IMR-90 (cell line): Measurements from ENCODE around the gene LUC7L. TPM values are rescaled to one million over a fixed set of nuclear protein-coding genes. Genes with fewer than 3 reads are reported as not detected.

Experiments used
- ATAC-seq: fragments of 200-7000 bp; cut with Tn5 transposase; 2 replicates; pipeline ENCODE4 v1.9.1; 2020; ENCODE audit warnings: low read depth, mild to moderate bottlenecking, moderate library complexity
- BruUV-seq: library from RNA; stranded (reverse); fragments of 400-500 nt; replicated peaks from 2 replicates; lab custom pipeline; 2021; lab: Mats Ljungman, UMichigan
- CTCF ChIA-PET: fragments of 300-600 bp; formaldehyde crosslinking; extraction: SDS; loops from one replicate; lab custom pipeline; 2021; ENCODE audit warnings: antibody characterized with exemption; lab: Yijun Ruan, JAX
- POLR2A ChIA-PET: fragments of 300-600 bp; sonication (Branson Sonifier 250); formaldehyde crosslinking; loops from one replicate; lab custom pipeline; 2022; ENCODE audit warnings: antibody characterized with exemption; ENCODE audit not compliant: unreplicated experiment; lab: Charles Lee
- DNase-seq: peaks from one replicate; pipeline ENCODE4 v3.0.0; 2013
- H2AFZ ChIP-seq: replicated peaks from 2 replicates; pipeline ENCODE3; 2013; ENCODE audit warnings: low read length, mild to moderate bottlenecking; ENCODE audit not compliant: poor library complexity
- H2AK5ac ChIP-seq: 2 replicates; pipeline ENCODE4 v1.6.1; 2013; ENCODE audit warnings: low read depth, low read length, inconsistent platforms
- H2AK9ac ChIP-seq: replicated peaks from 2 replicates; pipeline ENCODE3; 2013; ENCODE audit warnings: mild to moderate bottlenecking, low read depth, low read length, moderate library complexity; ENCODE audit not compliant: poor library complexity
- H2BK120ac ChIP-seq: 2 replicates; pipeline ENCODE4 v1.6.1; 2013; ENCODE audit warnings: low read depth, low read length, inconsistent platforms
- H2BK15ac ChIP-seq: 3 replicates; pipeline ENCODE4 v1.6.1; 2013; ENCODE audit warnings: low read depth, low read length, inconsistent platforms
- H2BK20ac ChIP-seq: 2 replicates; pipeline ENCODE4 v1.6.1; 2013; ENCODE audit warnings: low read depth, mild to moderate bottlenecking, inconsistent platforms, low read length, moderate library complexity
- H2BK5ac ChIP-seq: 2 replicates; pipeline ENCODE4 v1.6.1; 2013; ENCODE audit warnings: mild to moderate bottlenecking, low read depth, low read length, inconsistent platforms; ENCODE audit not compliant: poor library complexity, severe bottlenecking
- H3K14ac ChIP-seq: replicated peaks from 2 replicates; pipeline ENCODE4 v1.6.1; 2013; ENCODE audit warnings: low read depth, low read length, inconsistent platforms
- H3K18ac ChIP-seq: 2 replicates; pipeline ENCODE4 v1.6.1; 2013; ENCODE audit warnings: low read depth, low read length, control low read depth
- H3K23ac ChIP-seq: 2 replicates; pipeline ENCODE4 v1.6.1; 2013; ENCODE audit warnings: low read depth, low read length, inconsistent platforms
- H3K27ac ChIP-seq: 2 replicates; pipeline ENCODE4 v1.5.1; 2013; ENCODE audit warnings: mild to moderate bottlenecking, control low read depth, low read length; ENCODE audit not compliant: insufficient read depth
- H3K27me3 ChIP-seq: 2 replicates; pipeline ENCODE4 v1.6.1; 2013; ENCODE audit warnings: low read length; ENCODE audit not compliant: control insufficient read depth, insufficient read depth
- H3K36me3 ChIP-seq: 2 replicates; pipeline ENCODE4 v1.6.1; 2013; ENCODE audit warnings: low read length, mixed read lengths; ENCODE audit not compliant: control insufficient read depth, insufficient read depth
- H3K4ac ChIP-seq: 2 replicates; pipeline ENCODE4 v1.6.1; 2013; ENCODE audit warnings: low read depth, low read length, inconsistent platforms
- H3K4me1 ChIP-seq: 2 replicates; pipeline ENCODE4 v1.6.1; 2013; ENCODE audit warnings: low read length, mixed read lengths; ENCODE audit not compliant: control insufficient read depth, insufficient read depth
- H3K4me2 ChIP-seq: 2 replicates; pipeline ENCODE4 v1.6.1; 2013; ENCODE audit warnings: low read depth, mild to moderate bottlenecking, control low read depth, low read length, moderate library complexity
- H3K4me3 ChIP-seq: 2 replicates; pipeline ENCODE4 v1.5.1; 2013; ENCODE audit warnings: low read depth, mild to moderate bottlenecking, control low read depth, low read length, moderate library complexity; ENCODE audit not compliant: insufficient read depth
- H3K56ac ChIP-seq: 2 replicates; pipeline ENCODE4 v1.6.1; 2013; ENCODE audit warnings: low read length, inconsistent platforms; ENCODE audit not compliant: insufficient read depth; ENCODE audit errors: extremely low read depth
- H3K79me1 ChIP-seq, 2 experiments: 2 replicates each; pipeline ENCODE4 v1.6.1; 2013; ENCODE audit warnings: low read length in 2 of 2, inconsistent platforms in 1 of 2, low read depth in 1 of 2
- H3K9ac ChIP-seq: 2 replicates; pipeline ENCODE4 v1.6.1; 2013; ENCODE audit warnings: low read depth, low read length, control low read depth
- H3K9me1 ChIP-seq: 2 replicates; pipeline ENCODE4 v1.6.1; 2013; ENCODE audit warnings: low read length, inconsistent platforms; ENCODE audit not compliant: insufficient read depth
- H3K9me3 ChIP-seq: 2 replicates; pipeline ENCODE4 v1.6.1; 2013; ENCODE audit warnings: low read length; ENCODE audit not compliant: control insufficient read depth, insufficient read depth
- H4K20me1 ChIP-seq: 2 replicates; pipeline ENCODE4 v1.6.1; 2013; ENCODE audit warnings: low read length, inconsistent platforms; ENCODE audit not compliant: insufficient read depth
- H4K5ac ChIP-seq: 2 replicates; pipeline ENCODE4 v1.6.1; 2013; ENCODE audit warnings: mild to moderate bottlenecking, low read depth, low read length, control low read depth
- H4K8ac ChIP-seq, 2 experiments: 2 replicates each; pipeline ENCODE4 v1.6.1; 2013; ENCODE audit warnings: low read depth in 2 of 2, low read length in 2 of 2, control low read depth in 1 of 2, inconsistent platforms in 1 of 2
- H4K91ac ChIP-seq: 2 replicates; pipeline ENCODE4 v1.6.1; 2013; ENCODE audit warnings: low read depth, low read length, inconsistent platforms; ENCODE audit not compliant: insufficient read depth
- BHLHE40 ChIP-seq: fragments of 150-350 bp; IDR thresholded peaks from 2 replicates; pipeline ENCODE4 v1.6.1; 2016; ENCODE audit warnings: mild to moderate bottlenecking, low read depth, low read length
- CEBPB ChIP-seq: IDR thresholded peaks from 2 replicates; pipeline ENCODE4 v1.6.1; 2012; ENCODE audit warnings: low read depth, low read length, improper control_type of control experiment
- FOS ChIP-seq: fragments of 150-350 bp; IDR thresholded peaks from 2 replicates; pipeline ENCODE4 v1.6.1; 2016; ENCODE audit warnings: low read depth, low read length
- MAFK ChIP-seq: IDR thresholded peaks from 2 replicates; pipeline ENCODE4 v1.6.1; 2012; ENCODE audit warnings: low read depth, low read length, improper control_type of control experiment
- NFE2L2 ChIP-seq: fragments of 150-350 bp; IDR thresholded peaks from 2 replicates; pipeline ENCODE4 v1.6.1; 2016; ENCODE audit warnings: low read depth, mild to moderate bottlenecking, low read length
- POLR2A ChIP-seq: IDR thresholded peaks from 2 replicates; pipeline ENCODE4 v1.6.1; 2012; ENCODE audit warnings: mild to moderate bottlenecking, low read depth, low read length
- RFX5 ChIP-seq: IDR thresholded peaks from 2 replicates; pipeline ENCODE4 v1.8.0; 2012; ENCODE audit warnings: low read depth, mild to moderate bottlenecking, low read length, moderate library complexity
- WGBS, 2 experiments: methylation state at CpG; one replicate each; pipeline versions ENCODE4 v1.1.5 to v1.1.7; 2013; ENCODE audit warnings: missing lambda C conversion rate in 2 of 2; ENCODE audit not compliant: insufficient read length in 1 of 2; ENCODE audit errors: extremely low coverage in 2 of 2; 5-methylcytosine and 5-hydroxymethylcytosine counted together
- dilution Hi-C: fragments of 300-500 bp; cut with HindIII; formaldehyde crosslinking; loops from one replicate; pipeline ENCODE4 v1.14.3; 2018; ENCODE audit warnings: low sequenced_read_pairs; ENCODE audit not compliant: unreplicated experiment
- in situ Hi-C: fragments of 300-500 bp; cut with MboI; formaldehyde crosslinking; loops from 3 replicates; pipeline ENCODE4 v1.14.3; 2019; ENCODE audit warnings: low sequenced_read_pairs, inconsistent platforms, mixed read lengths
- intact Hi-C: fragments of 100-400 bp; cut with micrococcal nuclease; formaldehyde crosslinking; loops from 2 replicates; pipeline ENCODE4 v1.10.0; 2022
- polyA plus RNA-seq, 3 experiments: library from polyadenylated mRNA; depleted of rRNA; stranded (reverse); fragments of >200 nt; gene quantifications; 2 replicates each; pipeline ENCODE4 v1.2.3, GENCODE V29; 2012; ENCODE audit warnings: low replicate concordance in 1 of 3
- total RNA-seq: library from RNA; depleted of rRNA; stranded (reverse); fragments of >200 nt; gene quantifications from 2 replicates; pipeline ENCODE4 v1.2.3, GENCODE V29; 2012

LUC7L gene
- total and polyA plus RNA-seq, 2 of the 4 experiments (the other 2 are of a cell fraction), result 21.5 to 55.6 TPM

DNA sequence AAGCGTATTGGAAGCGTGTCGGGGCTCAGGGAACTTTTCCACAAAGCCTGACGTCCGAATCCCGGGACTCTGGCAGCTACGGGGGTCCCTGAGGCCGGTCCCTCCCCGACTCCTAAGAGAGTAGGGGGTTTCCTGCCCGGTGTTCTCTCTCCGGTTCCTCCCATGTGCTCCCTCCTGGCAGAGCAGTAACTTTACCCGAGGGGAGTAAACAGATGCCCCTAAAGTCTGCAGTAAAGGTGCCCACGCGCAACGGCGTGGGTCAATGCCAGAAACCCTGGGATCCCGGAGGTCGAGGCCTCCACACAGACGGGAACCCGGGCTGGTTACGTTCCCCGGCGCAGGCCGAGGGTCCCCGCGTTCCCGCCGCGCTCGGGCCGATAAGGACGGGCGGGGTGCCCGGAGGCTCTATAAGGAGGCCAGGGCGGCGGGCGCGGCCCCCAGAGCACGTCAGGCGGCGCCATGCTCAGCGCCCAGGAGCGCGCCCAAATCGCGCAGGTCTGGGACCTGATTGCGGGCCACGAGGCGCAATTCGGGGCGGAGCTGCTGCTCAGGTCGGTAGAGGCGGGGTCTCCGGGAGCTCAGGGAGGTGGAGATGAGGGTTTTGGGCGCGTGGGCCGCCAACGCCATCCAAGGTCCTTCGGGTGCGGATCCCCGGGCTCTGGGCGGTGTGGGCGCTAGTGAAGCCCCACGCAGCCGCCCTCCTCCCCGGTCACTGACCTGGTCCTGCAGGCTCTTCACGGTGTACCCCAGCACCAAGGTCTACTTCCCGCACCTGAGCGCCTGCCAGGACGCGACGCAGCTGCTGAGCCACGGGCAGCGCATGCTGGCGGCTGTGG, 63.5 kb downstream of the LUC7L start, which contains the start of gene HBM:
HBM (plus strand) TSS at position 440 of the 836 bp plus-strand sequence; CDS start at position 460, 20 bp downstream.
- ChIA-PET CTCF (no interaction called here), POLR2A (interaction anchor here (0.6 kb wide), 1 partner anchor 9 kb away, joined by 12 read pairs; no protein-coding TSS in a partner anchor)
- no peak within 1 kb of the TSS for H2AK5ac ChIP-seq
- no peak within 1 kb of the TSS for H4K91ac ChIP-seq
- in situ Hi-C loops, result no loop called here
- 0 out of 2 replicates have a peak, but pooled peaks cover 4% of the 10 kb centered on the region for H3K9me1 ChIP-seq
- H2AK9ac ChIP-seq, result no peak within 1 kb of the TSS
- no peak within 1 kb of the TSS for H3K4me3 ChIP-seq
- H2BK120ac ChIP-seq, result no peak within 1 kb of the TSS
- no TSS peak for BruUV-seq
- TF ChIP-seq NFE2L2 (no peak), MAFK (no peak), RFX5 (no peak), POLR2A (no peak), FOS (no peak), BHLHE40 (no peak), CEBPB (no peak)
- ATAC-seq, result no peak
- H3K23ac ChIP-seq, result no peak within 1 kb of the TSS
- no peak within 1 kb of the TSS for H3K18ac ChIP-seq
- intact Hi-C loops, result no loop called here
- no peak within 1 kb of the TSS for H2BK5ac ChIP-seq
- H2AFZ ChIP-seq, result peak within 1 kb of the TSS; percentile 51
- H4K5ac ChIP-seq, result no peak within 1 kb of the TSS
- no peaks in the 10 kb centered on the region; the same call in none of the 2 replicates for H3K9me3 ChIP-seq
- H3K56ac ChIP-seq, result no peak within 1 kb of the TSS
- no peak within 1 kb of the TSS for H3K14ac ChIP-seq
- H3K9ac ChIP-seq, result no peak within 1 kb of the TSS
- H3K4me1 ChIP-seq, result no peaks in the 10 kb centered on the region; the same call in 1 of the 2 replicates
- no peak within 1 kb of the TSS for H3K4ac ChIP-seq
- H3K27me3 ChIP-seq, result peaks cover 60% of the 10 kb centered on the region
- no peak within 1 kb of the TSS for H2BK15ac ChIP-seq
- no peak within 1 kb of the TSS for H4K8ac ChIP-seq
- H3K36me3 ChIP-seq, result no peaks in the 10 kb centered on the region
- peak within 1 kb of the TSS; percentile 67 for H3K4me2 ChIP-seq
- no peak within 1 kb of the TSS for H2BK20ac ChIP-seq
- WGBS, 2 experiments, result 2% methylated on average over 28 of the region's 75 CpGs; no CpG with 5 or more reads in 1 of the 2 experiments
- H3K79me1 ChIP-seq, result no peaks in the 10 kb centered on the region
- DNase-seq, result no peak
- peaks cover 5% of the 10 kb centered on the region for H4K20me1 ChIP-seq
- dilution Hi-C loops, result no loop called here
- no peak within 1 kb of the TSS for H3K27ac ChIP-seq
